IPS-NIHi11 (cell line): ENCODE results near the gene ZFP36L1.
A peak's percentile ranks its signal among the peaks of the same experiment; 100 is the strongest.

Experiments
- DNase-seq: peaks from one replicate; pipeline ENCODE4 v3.0.0; 2012; ENCODE audit warnings: mixed read lengths, low spot score

Gene ZFP36L1

GRCh38 chr14:68762953-68763764, 29.7 kb downstream of the ZFP36L1 start:
- DNase-seq, result peak; percentile 86

GRCh38 chr14:68761391-68761790, 31.5 kb downstream of the ZFP36L1 start:
- DNase-seq, result no peak

- DNase-seq, result no peak
Observed at GRCh38 chr14:68760761-68761160, 32.1 kb downstream of the ZFP36L1 start.

GRCh38 chr14:68759937-68760336, 32.9 kb downstream of the ZFP36L1 start:
- DNase-seq, result no peak

GRCh38 chr14:68759017-68759560, 33.8 kb downstream of the ZFP36L1 start:
- DNase-seq, result no peak

GRCh38 chr14:68758301-68758700, 34.6 kb downstream of the ZFP36L1 start:
- DNase-seq, result no peak

- no peak for DNase-seq
Observed at GRCh38 chr14:68757618-68758081, 35.2 kb downstream of the ZFP36L1 start.

- no peak for DNase-seq
Observed at GRCh38 chr14:68756734-68757133, 36.1 kb downstream of the ZFP36L1 start.

- DNase-seq, result no peak
Observed at GRCh38 chr14:68756000-68756481, 36.8 kb downstream of the ZFP36L1 start.

- DNase-seq, result no peak
Observed at GRCh38 chr14:68755016-68755353, 37.9 kb downstream of the ZFP36L1 start.

GRCh38 chr14:68753690-68754089, 39.2 kb downstream of the ZFP36L1 start:
- no peak for DNase-seq

GRCh38 chr14:68752271-68753006, 40.4 kb downstream of the ZFP36L1 start:
- DNase-seq, result no peak

GRCh38 chr14:68749487-68750475, 43.1 kb downstream of the ZFP36L1 start:
- DNase-seq, result no peak

- no peak for DNase-seq
Observed at GRCh38 chr14:68748691-68749090, 44.2 kb downstream of the ZFP36L1 start.

- no peak for DNase-seq
Observed at GRCh38 chr14:68748260-68748659, 44.6 kb downstream of the ZFP36L1 start.

- no peak for DNase-seq
Observed at GRCh38 chr14:68747393-68747792, 45.5 kb downstream of the ZFP36L1 start.

- no peak for DNase-seq
Observed at GRCh38 chr14:68744613-68745012, 48.3 kb downstream of the ZFP36L1 start.

- no peak for DNase-seq
Observed at GRCh38 chr14:68741839-68742470, 50.9 kb downstream of the ZFP36L1 start.

- DNase-seq, result no peak
Observed at GRCh38 chr14:68741477-68741791, 51.4 kb downstream of the ZFP36L1 start.

GRCh38 chr14:68740788-68741476, 51.9 kb downstream of the ZFP36L1 start:
- no peak for DNase-seq

GRCh38 chr14:68739701-68740100, 53.2 kb downstream of the ZFP36L1 start:
- no peak for DNase-seq
